IPS-20b (cell line): ENCODE results near the gene B3GALT4.
A peak's percentile ranks its signal among the peaks of the same experiment; 100 is the strongest.
"Not testable (repeated sequence)": the region's sequence is repeated elsewhere in the genome, so short reads cannot be mapped to it uniquely, and the experiment has no call there.

Source experiments
- H3K27ac ChIP-seq: one replicate; pipeline ENCODE4 v1.5.1; 2013; ENCODE audit warnings: low read length
- H3K27me3 ChIP-seq: 2 replicates; pipeline ENCODE4 v1.6.1; 2013; ENCODE audit warnings: mild to moderate bottlenecking, low read length, inconsistent platforms; ENCODE audit not compliant: insufficient read depth
- H3K36me3 ChIP-seq: 2 replicates; pipeline ENCODE4 v1.6.1; 2013; ENCODE audit warnings: low read depth, mild to moderate bottlenecking, inconsistent platforms, low read length, moderate library complexity; ENCODE audit not compliant: insufficient read depth
- H3K4me1 ChIP-seq: 2 replicates; pipeline ENCODE4 v1.6.1; 2013; ENCODE audit warnings: mild to moderate bottlenecking, control low read depth, inconsistent platforms, low read length, moderate library complexity; ENCODE audit not compliant: insufficient read depth
- H3K4me3 ChIP-seq: 2 replicates; pipeline ENCODE4 v1.5.1; 2013; ENCODE audit warnings: mild to moderate bottlenecking, low read length, inconsistent platforms
- H3K9ac ChIP-seq: 2 replicates; pipeline ENCODE4 v1.6.1; 2013; ENCODE audit warnings: low read depth, mild to moderate bottlenecking, inconsistent platforms, low read length, moderate library complexity
- H3K9me3 ChIP-seq: 2 replicates; pipeline ENCODE4 v1.6.1; 2013; ENCODE audit warnings: mild to moderate bottlenecking, low read depth, low read length, inconsistent platforms; ENCODE audit not compliant: insufficient read depth

The B3GALT4 gene

GRCh38 chr6:33272275-33273128 is 4.4 kb upstream of the B3GALT4 start:
- H3K27ac ChIP-seq: peak overlapping the region; percentile 98
- H3K4me1 ChIP-seq: peaks cover 13% of the 10 kb centered on the region
- no peaks in the 10 kb centered on the region for H3K27me3 ChIP-seq
- peak overlapping the region; percentile 98 for H3K9ac ChIP-seq
- H3K36me3 ChIP-seq: peaks cover 69% of the 10 kb centered on the region
- H3K9me3 ChIP-seq: no peaks in the 10 kb centered on the region
- peak overlapping the region; percentile 94 for H3K4me3 ChIP-seq

- Histone ChIP-seq H3K27ac (no peak overlapping the region), H3K9ac (peak overlapping the region; percentile 98), H3K27me3 (no peaks in the 10 kb centered on the region), H3K4me1 (peaks cover 13% of the 10 kb centered on the region), H3K36me3 (peaks cover 63% of the 10 kb centered on the region), H3K9me3 (no peaks in the 10 kb centered on the region), H3K4me3 (peak overlapping the region; percentile 94)
Measured at GRCh38 chr6:33273129-33273923, 3.6 kb upstream of the B3GALT4 start.

- no peaks in the 10 kb centered on the region for H3K27me3 ChIP-seq
- H3K4me3 ChIP-seq: peak overlapping the region; percentile 94
- peaks cover 63% of the 10 kb centered on the region for H3K36me3 ChIP-seq
- no peak overlapping the region for H3K27ac ChIP-seq
- no peaks in the 10 kb centered on the region for H3K9me3 ChIP-seq
- H3K4me1 ChIP-seq: peaks cover 13% of the 10 kb centered on the region
- H3K9ac ChIP-seq: peak overlapping the region; percentile 98
Measured at GRCh38 chr6:33273924-33274902, 2.7 kb upstream of the B3GALT4 start.

GRCh38 chr6:33275795-33276580 is 935 bp upstream of the B3GALT4 start:
- Histone ChIP-seq H3K9ac (peak overlapping the region; percentile 98; the same call in 1 of the 2 replicates), H3K27ac (peak overlapping the region; percentile 50), H3K4me3 (peak overlapping the region; percentile 94), H3K4me1 (peaks cover 13% of the 10 kb centered on the region), H3K36me3 (peaks cover 74% of the 10 kb centered on the region)
- not testable (repeated sequence) for H3K9me3 ChIP-seq, H3K27me3 ChIP-seq

- Histone ChIP-seq H3K9me3 (no peaks in the 10 kb centered on the region), H3K27me3 (no peaks in the 10 kb centered on the region), H3K4me1 (peaks cover 13% of the 10 kb centered on the region), H3K9ac (peak overlapping the region; percentile 98; the same call in 1 of the 2 replicates), H3K4me3 (peak overlapping the region; percentile 94), H3K36me3 (peaks cover 79% of the 10 kb centered on the region), H3K27ac (peak overlapping the region; percentile 50)
Measured at GRCh38 chr6:33276581-33276863, 401 bp upstream of the B3GALT4 start.

- H3K27ac ChIP-seq: peak overlapping the region; percentile 66
- H3K9me3 ChIP-seq: no peaks in the 10 kb centered on the region
- peak overlapping the region; percentile 94 for H3K4me3 ChIP-seq
- peak overlapping the region; percentile 98 for H3K9ac ChIP-seq
- peaks cover 13% of the 10 kb centered on the region for H3K4me1 ChIP-seq
- H3K36me3 ChIP-seq: peaks cover 83% of the 10 kb centered on the region
- H3K27me3 ChIP-seq: no peaks in the 10 kb centered on the region
Measured at GRCh38 chr6:33277663-33278391, 904 bp downstream of the B3GALT4 start.

GRCh38 chr6:33278392-33278741 is 1.4 kb downstream of the B3GALT4 start:
- peaks cover 80% of the 10 kb centered on the region for H3K36me3 ChIP-seq
- no peak overlapping the region for H3K27ac ChIP-seq

GRCh38 chr6:33278810-33279209 is 1.9 kb downstream of the B3GALT4 start:
- no peaks in the 10 kb centered on the region for H3K27me3 ChIP-seq
- H3K4me3 ChIP-seq: no peak overlapping the region
- peaks cover 13% of the 10 kb centered on the region for H3K4me1 ChIP-seq
- H3K27ac ChIP-seq: no peak overlapping the region
- no peak overlapping the region for H3K9ac ChIP-seq
- H3K36me3 ChIP-seq: peaks cover 80% of the 10 kb centered on the region
- no peaks in the 10 kb centered on the region for H3K9me3 ChIP-seq

More at GRCh38 chr6:33278392-33278741, 1.4 kb downstream of the B3GALT4 start:
- H3K9ac ChIP-seq: no peak overlapping the region; the same call in 1 of the 2 replicates
- H3K4me3 ChIP-seq: peak overlapping the region; percentile 94; the same call in 1 of the 2 replicates
- H3K9me3 ChIP-seq: no peaks in the 10 kb centered on the region
- peaks cover 13% of the 10 kb centered on the region for H3K4me1 ChIP-seq
- no peaks in the 10 kb centered on the region for H3K27me3 ChIP-seq

- no peak overlapping the region for H3K27ac ChIP-seq
- peaks cover 80% of the 10 kb centered on the region for H3K36me3 ChIP-seq
- H3K9me3 ChIP-seq: no peaks in the 10 kb centered on the region
- H3K4me3 ChIP-seq: no peak overlapping the region
- H3K4me1 ChIP-seq: peaks cover 8% of the 10 kb centered on the region
- H3K9ac ChIP-seq: no peak overlapping the region
- no peaks in the 10 kb centered on the region for H3K27me3 ChIP-seq
Measured at GRCh38 chr6:33279257-33279695, 2.4 kb downstream of the B3GALT4 start.

- Histone ChIP-seq H3K27me3 (no peaks in the 10 kb centered on the region), H3K27ac (no peak overlapping the region), H3K4me3 (no peak overlapping the region), H3K9ac (no peak overlapping the region), H3K9me3 (no peaks in the 10 kb centered on the region), H3K4me1 (peaks cover 3% of the 10 kb centered on the region; the same call in 1 of the 2 replicates), H3K36me3 (peaks cover 80% of the 10 kb centered on the region)
Measured at GRCh38 chr6:33279971-33280511, 3.1 kb downstream of the B3GALT4 start.
